ENCODE results near the gene MEGF11.

DNA sequence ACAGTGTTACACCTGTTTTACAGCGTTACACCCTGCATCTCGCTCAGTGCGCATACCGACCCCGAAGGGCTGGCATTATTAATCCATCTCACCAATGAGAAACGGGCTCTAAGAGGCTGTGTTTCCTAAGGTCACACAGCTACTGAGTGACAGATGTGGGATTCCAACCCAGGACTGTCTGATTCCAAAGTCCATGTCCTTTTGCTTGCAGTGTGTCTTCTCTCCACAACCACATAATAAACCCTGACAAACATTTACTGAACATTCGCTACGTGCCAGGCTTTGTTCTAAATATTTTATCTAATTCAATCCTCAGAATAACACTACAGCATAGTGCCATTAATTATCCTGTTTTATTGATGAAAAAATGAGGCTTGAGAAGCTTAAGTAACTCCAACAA is 305.2 kb downstream of the MEGF11 start:
- TF ChIP-seq, protein P1, sequence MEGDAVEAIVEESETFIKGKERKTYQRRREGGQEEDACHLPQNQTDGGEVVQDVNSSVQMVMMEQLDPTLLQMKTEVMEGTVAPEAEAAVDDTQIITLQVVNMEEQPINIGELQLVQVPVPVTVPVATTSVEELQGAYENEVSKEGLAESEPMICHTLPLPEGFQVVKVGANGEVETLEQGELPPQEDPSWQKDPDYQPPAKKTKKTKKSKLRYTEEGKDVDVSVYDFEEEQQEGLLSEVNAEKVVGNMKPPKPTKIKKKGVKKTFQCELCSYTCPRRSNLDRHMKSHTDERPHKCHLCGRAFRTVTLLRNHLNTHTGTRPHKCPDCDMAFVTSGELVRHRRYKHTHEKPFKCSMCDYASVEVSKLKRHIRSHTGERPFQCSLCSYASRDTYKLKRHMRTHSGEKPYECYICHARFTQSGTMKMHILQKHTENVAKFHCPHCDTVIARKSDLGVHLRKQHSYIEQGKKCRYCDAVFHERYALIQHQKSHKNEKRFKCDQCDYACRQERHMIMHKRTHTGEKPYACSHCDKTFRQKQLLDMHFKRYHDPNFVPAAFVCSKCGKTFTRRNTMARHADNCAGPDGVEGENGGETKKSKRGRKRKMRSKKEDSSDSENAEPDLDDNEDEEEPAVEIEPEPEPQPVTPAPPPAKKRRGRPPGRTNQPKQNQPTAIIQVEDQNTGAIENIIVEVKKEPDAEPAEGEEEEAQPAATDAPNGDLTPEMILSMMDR (IDR thresholded peaks at IDR 0.05), result no peak
- no peak for TF ChIP-seq POLR2A (IDR thresholded peaks at IDR 0.05)

Measured in Peyer's patch (tissue), 4 donors.